GM12874 (cell line): ENCODE measurements around the gene KRTAP10-1.

Experiments
- CTCF ChIP-seq: IDR thresholded peaks from 2 replicates; pipeline ENCODE4 v1.5.1; 2011; ENCODE audit warnings: low read depth, mild to moderate bottlenecking, control low read depth, low read length, moderate library complexity; ENCODE audit not compliant: insufficient read depth

KRTAP10-1 gene

GRCh38 chr21:44539046-44539445 lies 949 bp downstream of the KRTAP10-1 start:
- no peak for TF ChIP-seq CTCF

- no peak for TF ChIP-seq CTCF
These were observed 1.8 kb downstream of the KRTAP10-1 start for GRCh38 chr21:44537930-44538911.

DNA sequence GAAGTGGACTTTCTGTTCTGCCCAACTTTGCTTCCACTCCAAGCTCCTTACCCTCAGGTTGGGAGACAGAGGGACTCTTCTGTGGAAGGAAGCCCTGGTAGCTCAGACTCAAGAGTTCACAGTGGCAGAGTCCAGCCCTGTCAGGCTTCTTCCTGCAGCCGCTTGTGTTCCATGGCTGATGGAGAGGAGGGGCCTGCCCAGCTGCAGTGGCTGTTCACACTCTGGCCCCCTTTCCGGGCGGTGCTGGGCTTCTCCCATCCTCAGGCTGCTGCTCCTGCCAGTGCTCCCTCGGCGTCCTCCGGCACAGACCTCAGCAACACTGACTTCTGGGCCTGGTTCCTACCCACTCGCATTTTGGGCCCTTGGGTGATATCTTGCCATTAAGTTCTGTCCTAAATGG lies 4.0 kb downstream of the KRTAP10-1 start:
- TF ChIP-seq CTCF: no peak

- TF ChIP-seq CTCF: no peak
These were observed 5.3 kb downstream of the KRTAP10-1 start for GRCh38 chr21:44534688-44535087.

GRCh38 chr21:44533891-44534627 lies 5.9 kb downstream of the KRTAP10-1 start:
- TF ChIP-seq CTCF: no peak

DNA sequence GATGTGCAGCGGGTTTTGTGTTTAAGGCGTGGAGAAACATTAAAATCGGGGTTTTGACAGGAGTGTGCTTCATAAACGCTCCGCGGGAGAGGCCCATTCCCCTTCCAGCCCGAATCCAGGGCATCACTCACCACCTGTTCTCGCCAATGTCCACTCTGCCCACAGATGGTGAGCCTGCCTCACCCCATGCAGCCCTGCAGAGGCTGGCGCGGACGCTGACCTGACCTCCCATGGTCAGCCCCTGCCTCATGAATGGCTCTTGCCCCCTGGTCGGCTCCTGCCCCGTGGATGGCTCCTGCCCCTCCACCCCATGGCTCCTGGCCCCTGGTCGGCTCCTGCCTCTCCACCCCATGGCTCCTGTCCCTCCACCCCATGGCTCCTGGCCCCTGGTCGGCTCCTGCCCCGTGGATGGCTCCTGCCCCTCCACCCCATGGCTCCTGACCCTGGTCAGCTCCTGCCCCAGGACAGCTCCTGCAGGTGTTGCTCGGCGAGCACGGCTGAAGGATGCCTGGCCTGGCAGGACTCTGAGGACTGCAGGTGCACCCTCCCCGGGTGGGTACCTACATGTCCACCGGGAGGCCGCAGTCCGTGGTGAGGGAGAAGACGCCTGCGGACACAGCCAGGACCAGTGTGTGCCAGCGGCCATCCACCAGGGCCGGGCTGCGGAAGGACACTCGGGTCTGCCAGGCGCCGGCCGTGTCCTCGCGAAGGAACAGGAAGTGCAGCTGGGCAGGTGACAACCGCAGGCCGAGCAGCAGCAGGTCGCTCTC lies 6.7 kb downstream of the KRTAP10-1 start:
- no peak for TF ChIP-seq CTCF

GRCh38 chr21:44532712-44533111 lies 7.3 kb downstream of the KRTAP10-1 start:
- TF ChIP-seq CTCF: no peak
